OCI-LY7 (cell line): Measurements from ENCODE around the gene WDCP. TPM values are rescaled to one million over a fixed set of nuclear protein-coding genes. Genes with fewer than 3 reads are reported as not detected.

Source experiments
- BruUV-seq: library from RNA; stranded (reverse); fragments of 400-500 nt; replicated peaks from 2 replicates; lab custom pipeline; 2021; lab: Mats Ljungman, UMichigan
- CTCF ChIA-PET: fragments of 300-600 bp; sonication (Branson Sonifier 250); formaldehyde crosslinking; loops from one replicate; lab custom pipeline; 2022; ENCODE audit warnings: antibody characterized with exemption; ENCODE audit not compliant: unreplicated experiment; lab: Charles Lee
- POLR2A ChIA-PET: fragments of 300-600 bp; sonication (Branson Sonifier 250); formaldehyde crosslinking; loops from one replicate; lab custom pipeline; 2022; ENCODE audit warnings: antibody characterized with exemption; lab: Charles Lee
- DNase-seq: peaks from one replicate; pipeline ENCODE4 v3.0.0-alpha.2; 2015; ENCODE audit warnings: low spot score
- H2AFZ ChIP-seq: fragments of 200-600 bp; sonication (generic), shearing (Covaris generic); 2 replicates; pipeline ENCODE4 v1.6.1; 2014; ENCODE audit warnings: mild to moderate bottlenecking, antibody characterized with exemption, low read length, moderate library complexity
- H3K27ac ChIP-seq: fragments of 200-600 bp; sonication (generic); 2 replicates; pipeline ENCODE4 v1.5.1; 2014; ENCODE audit warnings: mixed run types, low read depth, mild to moderate bottlenecking, moderate library complexity, low read length, inconsistent platforms; ENCODE audit not compliant: poor library complexity, severe bottlenecking
- H3K36me3 ChIP-seq: fragments of 200-600 bp; sonication (generic); 2 replicates; pipeline ENCODE4 v1.6.1; 2014; ENCODE audit warnings: mild to moderate bottlenecking, antibody characterized with exemption, low read length, moderate library complexity, mixed read lengths; ENCODE audit not compliant: insufficient read depth
- H3K4me1 ChIP-seq: fragments of 200-600 bp; sonication (generic); 2 replicates; pipeline ENCODE4 v1.5.1; 2014; ENCODE audit warnings: mild to moderate bottlenecking, low read length; ENCODE audit not compliant: insufficient read depth, poor library complexity, severe bottlenecking
- H3K4me2 ChIP-seq: fragments of 200-600 bp; sonication (generic); 2 replicates; pipeline ENCODE4 v1.6.1; 2014; ENCODE audit warnings: mild to moderate bottlenecking, low read length
- H3K4me3 ChIP-seq: fragments of 200-600 bp; sonication (generic); 2 replicates; pipeline ENCODE4 v1.5.1; 2014; ENCODE audit warnings: mild to moderate bottlenecking, low read depth, low read length; ENCODE audit not compliant: poor library complexity, severe bottlenecking
- H3K79me2 ChIP-seq: fragments of 200-600 bp; sonication (generic); 2 replicates; pipeline ENCODE4 v1.6.1; 2016; ENCODE audit warnings: low read depth, mild to moderate bottlenecking, low read length, moderate library complexity, mixed read lengths; ENCODE audit not compliant: insufficient read depth
- H3K9me2 ChIP-seq: fragments of 200-600 bp; sonication (generic); 2 replicates; pipeline ENCODE4 v1.6.1; 2016; ENCODE audit warnings: mild to moderate bottlenecking, low read length, mixed read lengths; ENCODE audit not compliant: insufficient read depth
- H3K9me3 ChIP-seq: fragments of 200-600 bp; sonication (generic); 2 replicates; pipeline ENCODE4 v1.6.1; 2014; ENCODE audit warnings: mild to moderate bottlenecking, mixed run types, low read length, mixed read lengths
- H4K20me1 ChIP-seq: fragments of 200-600 bp; sonication (generic); 2 replicates; pipeline ENCODE4 v1.6.1; 2014; ENCODE audit warnings: mild to moderate bottlenecking, antibody characterized with exemption, low read length, moderate library complexity, mixed read lengths; ENCODE audit not compliant: insufficient read depth
- CTCF ChIP-seq: fragments of 200-600 bp; sonication (generic); conservative IDR thresholded peaks from 2 replicates; pipeline ENCODE4 v1.5.1; 2014; ENCODE audit warnings: mild to moderate bottlenecking, antibody characterized with exemption, low read length, moderate library complexity, mixed read lengths
- EZH2phosphoT487 ChIP-seq: fragments of 200-600 bp; sonication (generic); IDR thresholded peaks from 2 replicates; pipeline ENCODE4 v1.6.1; 2018; ENCODE audit warnings: low read depth, borderline replicate concordance, mild to moderate bottlenecking, mixed run types, antibody characterized with exemption, low read length, moderate library complexity, mixed read lengths
- intact Hi-C: fragments of 100-400 bp; cut with micrococcal nuclease; formaldehyde crosslinking; loops from one replicate; pipeline ENCODE4 v1.10.0; 2022; ENCODE audit not compliant: unreplicated experiment
- total RNA-seq, 2 experiments: library from RNA; depleted of rRNA in 1 of 2; stranded (reverse); fragments of >200 nt in 1 of 2; shearing (Covaris generic) in 1 of 2; gene quantifications; 2 replicates each; pipeline ENCODE4 v1.2.3, GENCODE V29; 2014 to 2022

WDCP gene
- total RNA-seq, 2 experiments from 2014 or later = 13.9 to 21.0 TPM

GRCh38 chr2:24048769-24049484 lies 1.7 kb upstream of the WDCP start:
- H3K4me3 ChIP-seq = peak overlapping the region; percentile 77
- peak overlapping the region; percentile 92 for H2AFZ ChIP-seq
- CTCF ChIA-PET = no interaction called here
- H3K9me2 ChIP-seq = no peaks in the 10 kb centered on the region
- H3K4me2 ChIP-seq = peak overlapping the region; percentile 82
- H3K36me3 ChIP-seq = no peaks in the 10 kb centered on the region
- BruUV-seq = no TSS peak
- no peak overlapping the region for H3K27ac ChIP-seq
- intact Hi-C loops = loop anchor here (5.0 kb wide), 1 partner anchor 122 kb away; the partner anchor contains the start of gene ATAD2B
- peaks cover 20% of the 10 kb centered on the region for H3K79me2 ChIP-seq
- DNase-seq = peak; percentile 54
- no peak for TF ChIP-seq CTCF
- TF ChIP-seq EZH2phosphoT487 = no peak
- no peaks in the 10 kb centered on the region for H3K9me3 ChIP-seq
- H4K20me1 ChIP-seq = peaks cover 3% of the 10 kb centered on the region; the same call in 1 of the 2 replicates
- POLR2A ChIA-PET = interaction anchor here (0.6 to 2.3 kb wide), 7 partner anchors 11 to 310 kb away, joined by 3 to 6 read pairs (median 3); partner anchors contain the start of genes ATAD2B and SF3B6
- peaks cover 24% of the 10 kb centered on the region for H3K4me1 ChIP-seq

GRCh38 chr2:24047703-24048033 lies 477 bp upstream of the WDCP start:
- peaks cover 20% of the 10 kb centered on the region for H3K79me2 ChIP-seq
- H3K4me1 ChIP-seq = peaks cover 24% of the 10 kb centered on the region
- TF ChIP-seq CTCF = no peak
- no peak for TF ChIP-seq EZH2phosphoT487
- H3K9me3 ChIP-seq = no peaks in the 10 kb centered on the region
- peaks cover 3% of the 10 kb centered on the region; the same call in 1 of the 2 replicates for H4K20me1 ChIP-seq
- POLR2A ChIA-PET = interaction anchor here (0.9 to 2.3 kb wide), 18 partner anchors 9 to 549 kb away, joined by 3 to 16 read pairs (median 5); partner anchors contain the start of genes ATAD2B, ITSN2 and SF3B6
- no TSS peak for BruUV-seq
- H3K27ac ChIP-seq = no peak overlapping the region
- no peaks in the 10 kb centered on the region for H3K36me3 ChIP-seq
- intact Hi-C loops = loop anchor here (5.0 kb wide), 1 partner anchor 120 kb away; the partner anchor contains the start of gene ATAD2B
- CTCF ChIA-PET = interaction anchor here (0.9 to 1.4 kb wide), 3 partner anchors 12 to 122 kb away, joined by 3 to 10 read pairs (median 3); partner anchors contain the start of gene SF3B6
- H3K4me2 ChIP-seq = peak overlapping the region; percentile 51
- no peak for DNase-seq
- no peaks in the 10 kb centered on the region for H3K9me2 ChIP-seq
- H2AFZ ChIP-seq = peak overlapping the region; percentile 89
- H3K4me3 ChIP-seq = peak overlapping the region; percentile 85
